OCI-M1 (cell line): ENCODE data around the gene EFEMP1.
"Not testable (repeated sequence)": the region's sequence is repeated elsewhere in the genome, so short reads cannot be mapped to it uniquely, and the experiment has no call there.

ENCODE experiments used
- DNase-seq: peaks from one replicate; lab custom pipeline; 2025; lab: John Stamatoyannopoulos, UW

Gene EFEMP1

GRCh38 chr2:55864351-55865084 is 59.1 kb downstream of the EFEMP1 start:
- no peak for DNase-seq

GRCh38 chr2:55862673-55863390 is 60.8 kb downstream of the EFEMP1 start:
- DNase-seq, result no peak

- peak; percentile 30 for DNase-seq
These were observed 61.3 kb downstream of the EFEMP1 start for GRCh38 chr2:55862246-55862645.

- DNase-seq, result no peak
These were observed 61.8 kb downstream of the EFEMP1 start for GRCh38 chr2:55861733-55862132.

GRCh38 chr2:55860832-55861231 is 62.8 kb downstream of the EFEMP1 start:
- no peak for DNase-seq

GRCh38 chr2:55859875-55860274 is 63.7 kb downstream of the EFEMP1 start:
- no peak for DNase-seq

GRCh38 chr2:55857766-55858165 is 65.8 kb downstream of the EFEMP1 start:
- DNase-seq, result no peak

- DNase-seq, result no peak
These were observed 66.6 kb downstream of the EFEMP1 start for GRCh38 chr2:55856936-55857335.

- DNase-seq, result no peak
These were observed 75.5 kb downstream of the EFEMP1 start for GRCh38 chr2:55848096-55848495.

- DNase-seq, result no peak
These were observed 77.2 kb downstream of the EFEMP1 start for GRCh38 chr2:55846426-55846825.

GRCh38 chr2:55844986-55845385 is 78.6 kb downstream of the EFEMP1 start:
- DNase-seq, result no peak

GRCh38 chr2:55843994-55844345 is 79.6 kb downstream of the EFEMP1 start:
- no peak for DNase-seq

GRCh38 chr2:55843096-55843993 is 80.2 kb downstream of the EFEMP1 start:
- no peak for DNase-seq

GRCh38 chr2:55842046-55842445 is 81.5 kb downstream of the EFEMP1 start:
- no peak for DNase-seq

- DNase-seq, result peak; percentile 24
These were observed 83.1 kb downstream of the EFEMP1 start for GRCh38 chr2:55840460-55840859.

GRCh38 chr2:55839182-55839819 is 84.3 kb downstream of the EFEMP1 start:
- no peak for DNase-seq

GRCh38 chr2:55838653-55839052 is 84.9 kb downstream of the EFEMP1 start:
- DNase-seq, result no peak

- DNase-seq, result not testable (repeated sequence)
These were observed 85.5 kb downstream of the EFEMP1 start for GRCh38 chr2:55838117-55838516.

- no peak for DNase-seq
These were observed 86.5 kb downstream of the EFEMP1 start for GRCh38 chr2:55837073-55837472.

GRCh38 chr2:55831671-55832410 is 91.7 kb downstream of the EFEMP1 start:
- DNase-seq, result not testable (repeated sequence)

- no peak for DNase-seq
These were observed 95.7 kb downstream of the EFEMP1 start for GRCh38 chr2:55827855-55828254.
